Measurements from ENCODE around the gene LPP. TPM values are rescaled to one million over a fixed set of nuclear protein-coding genes. Genes with fewer than 3 reads are reported as not detected.
A peak's percentile ranks its signal among the peaks of the same experiment; 100 is the strongest.

Gene LPP
- total RNA-seq, 1 donor from 2014 or later = 93.9 TPM

DNA sequence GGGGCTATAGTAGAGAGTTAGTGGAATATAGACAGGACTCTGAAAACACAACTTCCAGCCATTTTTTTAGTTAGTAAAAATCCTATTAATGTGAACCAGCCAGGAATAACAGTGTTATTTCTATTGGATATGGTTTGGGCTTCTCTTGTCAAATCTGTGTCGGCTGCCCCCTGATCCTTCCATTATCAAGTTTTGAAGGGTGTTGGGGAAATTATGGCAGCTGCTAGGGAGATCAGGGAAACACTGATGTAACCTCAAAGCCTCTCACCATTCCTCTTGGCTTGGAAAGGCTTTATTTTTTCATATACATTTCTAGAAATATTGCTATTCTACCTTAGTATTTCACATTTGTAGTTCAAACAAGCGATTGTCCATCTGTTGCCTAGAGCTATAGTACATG, 724.1 kb downstream of the LPP start:
- H3K4me3 ChIP-seq (ENCODE audit: low read depth, low read length) = no peak overlapping the region
- DNase-seq (ENCODE audit: low read depth) = no peak
- TF ChIP-seq, protein P1, sequence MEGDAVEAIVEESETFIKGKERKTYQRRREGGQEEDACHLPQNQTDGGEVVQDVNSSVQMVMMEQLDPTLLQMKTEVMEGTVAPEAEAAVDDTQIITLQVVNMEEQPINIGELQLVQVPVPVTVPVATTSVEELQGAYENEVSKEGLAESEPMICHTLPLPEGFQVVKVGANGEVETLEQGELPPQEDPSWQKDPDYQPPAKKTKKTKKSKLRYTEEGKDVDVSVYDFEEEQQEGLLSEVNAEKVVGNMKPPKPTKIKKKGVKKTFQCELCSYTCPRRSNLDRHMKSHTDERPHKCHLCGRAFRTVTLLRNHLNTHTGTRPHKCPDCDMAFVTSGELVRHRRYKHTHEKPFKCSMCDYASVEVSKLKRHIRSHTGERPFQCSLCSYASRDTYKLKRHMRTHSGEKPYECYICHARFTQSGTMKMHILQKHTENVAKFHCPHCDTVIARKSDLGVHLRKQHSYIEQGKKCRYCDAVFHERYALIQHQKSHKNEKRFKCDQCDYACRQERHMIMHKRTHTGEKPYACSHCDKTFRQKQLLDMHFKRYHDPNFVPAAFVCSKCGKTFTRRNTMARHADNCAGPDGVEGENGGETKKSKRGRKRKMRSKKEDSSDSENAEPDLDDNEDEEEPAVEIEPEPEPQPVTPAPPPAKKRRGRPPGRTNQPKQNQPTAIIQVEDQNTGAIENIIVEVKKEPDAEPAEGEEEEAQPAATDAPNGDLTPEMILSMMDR (conservative IDR thresholded peaks at IDR 0.05; ENCODE audit: low read depth, low read length) = no peak

DNA sequence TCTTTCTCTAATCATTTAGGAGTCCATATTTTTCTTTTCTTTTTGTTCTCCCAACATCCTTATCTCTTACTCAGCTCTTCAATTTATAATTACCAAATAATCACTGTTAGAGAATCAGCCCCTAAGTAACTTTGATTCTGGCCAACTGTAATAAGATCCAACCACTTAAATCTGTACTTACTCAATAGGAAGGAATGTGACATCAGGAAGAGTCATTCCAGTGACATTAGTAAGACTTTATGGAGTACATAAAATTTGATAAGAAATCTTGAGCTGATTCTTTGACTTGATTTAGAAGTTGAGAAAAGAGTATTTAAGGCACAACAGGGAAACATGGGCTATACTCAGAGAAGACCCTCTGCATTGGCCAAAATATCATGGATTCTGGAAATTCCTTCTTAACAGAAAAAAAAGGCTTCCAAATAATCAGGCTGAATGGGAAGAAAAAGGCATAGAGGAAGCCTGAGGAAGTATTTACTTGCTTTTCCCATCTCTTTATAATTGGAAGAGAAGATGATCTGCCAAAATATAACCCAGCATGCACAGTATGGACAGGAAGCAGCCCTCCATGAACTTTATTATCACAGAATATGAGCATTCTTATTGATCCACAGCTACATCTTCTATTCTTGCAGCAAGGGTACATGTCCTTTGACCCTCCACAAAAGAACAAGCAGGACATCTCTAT, 728.1 kb downstream of the LPP start:
- DNase-seq (ENCODE audit: low read depth) = peak; percentile 29
- H3K4me3 ChIP-seq (ENCODE audit: low read depth, low read length) = no peak overlapping the region
- TF ChIP-seq, protein P1 (conservative IDR thresholded peaks at IDR 0.05; ENCODE audit: low read depth, low read length) = no peak

DNA sequence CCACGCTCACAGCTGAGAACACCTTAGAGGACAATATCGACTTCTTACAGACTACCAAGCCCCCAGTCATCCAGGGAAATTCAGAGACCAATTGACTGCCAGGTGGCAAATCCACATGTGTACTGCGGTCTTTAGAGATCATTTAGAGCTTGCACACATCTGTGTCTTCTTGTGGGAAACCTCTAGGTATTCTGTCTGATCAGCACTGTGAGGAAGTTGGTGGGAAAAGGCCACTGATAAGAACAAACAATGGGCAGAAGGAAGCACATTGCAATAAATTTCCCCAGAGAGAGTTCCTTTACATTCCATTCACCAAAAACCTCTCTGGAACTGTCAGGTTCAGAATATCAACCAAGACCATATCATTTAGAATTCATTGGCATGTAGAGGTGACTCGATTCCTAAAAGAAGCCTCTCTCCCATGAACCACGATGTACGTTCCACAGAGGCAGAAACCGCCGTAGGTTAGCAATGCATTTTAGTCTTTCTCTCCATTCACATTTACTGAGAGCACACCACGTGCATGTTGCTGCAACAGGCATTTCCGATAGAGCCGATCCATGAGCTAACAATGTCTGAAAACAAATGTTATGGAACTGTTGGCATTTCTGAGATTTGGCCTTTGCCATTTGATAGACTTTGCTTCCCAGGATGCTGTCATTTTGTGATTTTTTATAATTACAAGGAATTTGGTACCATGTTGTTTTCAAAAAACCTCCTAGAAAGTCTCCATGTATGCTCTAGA, 730.5 kb downstream of the LPP start:
- H3K4me3 ChIP-seq (ENCODE audit: low read depth, low read length) = no peak overlapping the region
- no peak for DNase-seq (ENCODE audit: low read depth)
- TF ChIP-seq, protein P1 (conservative IDR thresholded peaks at IDR 0.05; ENCODE audit: low read depth, low read length) = no peak

DNA sequence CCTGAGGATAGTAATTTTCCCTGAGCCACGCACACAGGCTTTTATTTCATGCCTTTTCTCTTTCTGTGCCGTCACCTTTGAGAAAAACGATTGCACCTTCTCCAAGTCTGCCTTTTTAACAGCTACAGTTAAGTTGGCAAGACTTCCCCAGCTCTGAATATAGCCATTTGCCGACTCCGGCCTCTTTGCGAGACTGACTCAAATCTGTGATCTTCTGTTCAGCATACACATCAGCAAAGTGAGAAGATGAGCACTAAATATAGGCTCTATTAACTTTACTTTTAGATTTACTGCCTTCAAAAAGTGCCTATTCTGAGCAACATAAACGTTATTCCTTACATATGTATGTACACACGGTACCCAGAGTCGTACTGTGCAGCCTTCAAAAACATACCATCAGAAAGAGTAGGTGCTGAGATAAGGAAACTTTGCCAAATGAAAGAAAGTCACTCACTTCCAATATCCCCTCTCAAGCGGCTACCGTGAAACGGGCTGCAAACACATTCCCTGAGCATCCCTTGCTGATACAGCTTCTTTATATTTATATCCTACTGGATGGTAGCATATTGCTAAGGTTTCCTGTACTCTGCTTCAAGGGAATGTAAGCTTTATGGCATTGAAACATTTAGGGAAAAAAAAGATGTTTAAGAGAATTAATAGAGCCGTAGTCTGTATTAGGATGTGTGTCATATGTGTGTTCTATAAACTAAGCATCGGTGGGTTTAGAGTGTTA, 734.5 kb downstream of the LPP start:
- no peak overlapping the region for H3K4me3 ChIP-seq (ENCODE audit: low read depth, low read length)
- TF ChIP-seq, protein P1 (conservative IDR thresholded peaks at IDR 0.05; ENCODE audit: low read depth, low read length) = no peak
- DNase-seq (ENCODE audit: low read depth) = no peak

DNA sequence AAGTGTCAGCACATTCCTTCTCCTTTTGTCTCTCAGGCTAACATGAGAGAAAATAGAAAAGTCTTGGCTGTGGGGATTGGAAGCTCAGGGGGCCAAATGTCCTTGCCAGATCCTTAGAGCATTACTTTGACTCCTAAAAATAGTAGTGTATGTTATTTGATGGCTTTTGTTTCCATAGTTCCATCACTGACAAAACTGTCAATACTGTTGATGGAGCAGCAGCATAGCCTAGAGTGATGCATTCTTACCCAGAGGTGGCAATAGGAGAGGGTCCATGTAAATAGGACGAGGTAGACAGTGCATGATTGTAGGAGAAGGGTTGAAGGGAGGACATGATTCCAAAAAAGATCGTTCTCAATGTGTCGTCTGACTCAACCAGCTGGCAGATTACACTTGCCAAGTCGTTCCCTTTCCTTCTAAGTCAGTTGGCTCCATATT, 735.1 kb downstream of the LPP start:
- TF ChIP-seq, protein P1 (conservative IDR thresholded peaks at IDR 0.05; ENCODE audit: low read depth, low read length) = no peak
- H3K4me3 ChIP-seq (ENCODE audit: low read depth, low read length) = no peak overlapping the region
- DNase-seq (ENCODE audit: low read depth) = no peak

DNA sequence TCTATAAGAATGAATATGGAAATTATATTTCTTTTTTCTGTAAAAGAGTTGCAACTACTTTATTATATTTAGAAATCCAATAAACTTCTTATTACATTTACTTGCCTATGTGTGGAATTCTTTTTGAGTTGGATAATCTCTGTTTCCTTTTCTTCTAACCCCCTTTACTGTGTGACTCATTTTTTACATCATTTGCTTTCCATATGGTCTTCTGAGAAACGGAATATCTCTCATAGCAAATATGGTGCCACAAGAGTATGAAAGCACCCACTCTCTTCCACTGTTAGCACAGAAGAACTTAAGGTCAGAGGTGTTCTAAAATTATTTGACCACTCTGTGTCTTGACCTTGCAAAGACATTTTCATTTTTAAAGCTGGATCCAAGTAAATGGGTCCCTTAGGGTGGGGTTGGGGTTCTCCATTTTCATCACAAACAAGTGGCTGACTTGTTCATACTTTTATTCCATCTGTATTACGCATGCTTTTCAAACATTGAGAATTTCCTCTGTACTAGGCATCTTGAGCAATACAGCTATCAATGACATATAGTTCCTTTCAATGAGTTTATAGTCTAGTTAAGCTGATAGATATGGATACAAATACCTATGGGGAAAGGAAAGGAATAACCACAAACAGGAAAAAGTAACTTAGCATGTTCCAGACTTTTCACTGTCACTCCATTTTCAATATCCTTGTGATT, 736.8 kb downstream of the LPP start:
- DNase-seq (ENCODE audit: low read depth) = no peak
- TF ChIP-seq, protein P1 (conservative IDR thresholded peaks at IDR 0.05; ENCODE audit: low read depth, low read length) = no peak
- no peak overlapping the region for H3K4me3 ChIP-seq (ENCODE audit: low read depth, low read length)
